Mammary epithelial cell (primary cell): ENCODE data around the gene ZNF471.

Experiments
- CTCF ChIP-seq, 2 donors: IDR thresholded peaks in 1 of 2; conservative IDR thresholded peaks in 1 of 2; 2 replicates each; pipeline ENCODE4 v1.5.1; 2011 to 2012; ENCODE audit warnings: inconsistent platforms in 2 of 2, low read length in 2 of 2, mild to moderate bottlenecking in 2 of 2, control low read depth in 1 of 2, low read depth in 1 of 2; ENCODE audit not compliant: insufficient read depth in 1 of 2; ENCODE audit errors: extremely low read depth in 1 of 2
- EZH2 ChIP-seq: IDR thresholded peaks from 2 replicates; pipeline ENCODE4 v1.6.1; 2012; ENCODE audit warnings: low read length, inconsistent platforms, borderline replicate concordance

- TF ChIP-seq CTCF (conservative IDR thresholded peaks at IDR 0.05 in 1 of 2, IDR thresholded peaks at IDR 0.05 in 1 of 2; ENCODE audit: extremely low read depth in 1 of 2, insufficient read depth in 1 of 2, low read depth in 1 of 2, low read length in 2 of 2): no peak
- TF ChIP-seq EZH2: no peak
These were observed 30.7 kb downstream of the ZNF471 start for GRCh38 chr19:56538254-56538760.
